Ovary (tissue), 3 donors: ENCODE data around the gene WEE1.

ENCODE experiments used
- CTCF ChIP-seq, 3 donors: fragments of 450-650 bp in 2 of 3; fragments of 200-600 bp in 1 of 3; IDR thresholded peaks; one replicate each; pipeline versions ENCODE4 v1.5.1 to v1.8.0; 2016 to 2022; ENCODE audit warnings: antibody characterized with exemption in 3 of 3, mild to moderate bottlenecking in 1 of 3
- EP300 ChIP-seq: sonication (generic); formaldehyde crosslinking; IDR thresholded peaks from one replicate; pipeline ENCODE4 v1.6.1; 2017; ENCODE audit warnings: antibody characterized with exemption
- POLR2A ChIP-seq: fragments of 450-650 bp; IDR thresholded peaks from one replicate; pipeline ENCODE4 v1.6.1; 2017; ENCODE audit warnings: antibody characterized with exemption, mild to moderate bottlenecking, moderate library complexity
- donor health status: DM: no; HTN: no; CAD: no.

- TF ChIP-seq EP300 (no peak), CTCF (IDR thresholded peaks at IDR 0.05) (no peak), POLR2A (no peak)
Measured at GRCh38 chr11:9580894-9581293, 7.4 kb downstream of the WEE1 start.
